HEK293 (cell line): ENCODE measurements around the gene TPRX2.

Experiments used
- CTCF ChIA-PET: fragments of 350-600 bp; formaldehyde crosslinking; extraction: SDS; loops from one replicate; lab custom pipeline; 2021; ENCODE audit warnings: antibody characterized with exemption; lab: Yijun Ruan, JAX
- POLR2A ChIA-PET: fragments of 300-600 bp; formaldehyde crosslinking; extraction: SDS; loops from one replicate; lab custom pipeline; 2020; ENCODE audit warnings: antibody characterized with exemption, inconsistent platforms; lab: Yijun Ruan, JAX
- H3K27ac ChIP-seq: fragments of 200-500 bp; sonication (Bioruptor generic); 2 replicates; pipeline ENCODE4 v1.5.1; 2014; ENCODE audit warnings: low read depth, low read length, control low read depth, inconsistent platforms; ENCODE audit errors: extremely low read depth
- H3K36me3 ChIP-seq, 2 experiments: fragments of 200-500 bp in 1 of 2; sonication (Bioruptor generic) in 1 of 2; 1 replicate in 1 of 2; 2 replicates in 1 of 2; pipeline ENCODE4 v1.5.1; 2014 to 2017; ENCODE audit warnings: inconsistent platforms in 2 of 2, low read length in 2 of 2; ENCODE audit not compliant: control insufficient read depth in 2 of 2, insufficient read depth in 1 of 2
- H3K4me1 ChIP-seq: fragments of 200-500 bp; sonication (Bioruptor generic); 2 replicates; pipeline ENCODE4 v1.5.1; 2014; ENCODE audit warnings: mild to moderate bottlenecking, low read length, inconsistent platforms; ENCODE audit not compliant: control insufficient read depth, insufficient read depth
- H3K4me3 ChIP-seq: 2 replicates; pipeline ENCODE4 v1.5.1; 2011; ENCODE audit warnings: low read depth, mild to moderate bottlenecking, control low read depth, low read length, moderate library complexity
- H3K9me3 ChIP-seq: fragments of 200-500 bp; sonication (Bioruptor generic); 2 replicates; pipeline ENCODE4 v1.5.1; 2014; ENCODE audit warnings: low read depth, low read length, inconsistent platforms; ENCODE audit not compliant: control insufficient read depth, insufficient read depth
- HOXC10 ChIP-seq: sonication (generic); formaldehyde crosslinking; IDR thresholded peaks from 2 replicates; pipeline ENCODE4 v1.8.1; 2023; ENCODE audit warnings: mild to moderate bottlenecking, missing genetic modification reagents
- KLF8 ChIP-seq: fragments of 450-650 bp; formaldehyde crosslinking; IDR thresholded peaks from 2 replicates; pipeline ENCODE4 v1.5.1; 2016; ENCODE audit warnings: missing biosample characterization, missing genetic modification characterization
- PRDM10 ChIP-seq: fragments of 450-650 bp; formaldehyde crosslinking; IDR thresholded peaks from 2 replicates; pipeline ENCODE4 v1.5.1; 2016; ENCODE audit warnings: missing biosample characterization, missing genetic modification characterization
- TCF7L2 ChIP-seq: IDR thresholded peaks from 2 replicates; pipeline ENCODE4 v1.6.1; 2011; ENCODE audit warnings: low read depth, mild to moderate bottlenecking, inconsistent platforms, low read length, moderate library complexity, borderline replicate concordance
- TRIM28 ChIP-seq: IDR thresholded peaks from 2 replicates; pipeline ENCODE4 v1.6.1; 2011; ENCODE audit warnings: low read length, control low read depth, borderline replicate concordance
- ZNF132 ChIP-seq: fragments of 450-650 bp; formaldehyde crosslinking; IDR thresholded peaks from 2 replicates; pipeline ENCODE4 v1.5.1; 2017; ENCODE audit warnings: missing biosample characterization, missing genetic modification characterization, borderline replicate concordance
- ZNF324 ChIP-seq: fragments of 450-650 bp; formaldehyde crosslinking; IDR thresholded peaks from 2 replicates; pipeline ENCODE4 v1.5.1; 2016; ENCODE audit warnings: missing biosample characterization, missing genetic modification characterization
- ZNF362 ChIP-seq: fragments of 450-650 bp; formaldehyde crosslinking; IDR thresholded peaks from 2 replicates; pipeline ENCODE4 v1.5.1; 2016; ENCODE audit warnings: missing biosample characterization, missing genetic modification characterization
- ZNF366 ChIP-seq: fragments of 450-650 bp; formaldehyde crosslinking; conservative IDR thresholded peaks from 2 replicates; pipeline ENCODE4 v1.5.1; 2016; ENCODE audit warnings: missing biosample characterization, missing genetic modification characterization
- ZNF37A ChIP-seq: fragments of 450-650 bp; IDR thresholded peaks from 2 replicates; pipeline ENCODE4 v1.5.1; 2018; ENCODE audit warnings: missing biosample characterization, missing genetic modification characterization
- ZNF473 ChIP-seq: fragments of 450-650 bp; formaldehyde crosslinking; IDR thresholded peaks from 2 replicates; pipeline ENCODE4 v1.5.1; 2017; ENCODE audit warnings: missing biosample characterization, missing genetic modification characterization
- ZNF544 ChIP-seq: fragments of 450-650 bp; formaldehyde crosslinking; IDR thresholded peaks from 2 replicates; pipeline ENCODE4 v1.5.0; 2017; ENCODE audit warnings: missing biosample characterization, missing genetic modification characterization
- ZNF585B ChIP-seq: fragments of 450-650 bp; formaldehyde crosslinking; IDR thresholded peaks from 2 replicates; pipeline ENCODE4 v1.5.1; 2016; ENCODE audit warnings: missing biosample characterization, missing genetic modification characterization
- ZNF639 ChIP-seq: fragments of 450-650 bp; formaldehyde crosslinking; IDR thresholded peaks from 2 replicates; pipeline ENCODE4 v1.5.1; 2016; ENCODE audit warnings: missing biosample characterization, missing genetic modification characterization
- ZSCAN4 ChIP-seq: fragments of 450-650 bp; formaldehyde crosslinking; IDR thresholded peaks from 2 replicates; pipeline ENCODE4 v1.5.1; 2017; ENCODE audit warnings: missing biosample characterization, missing genetic modification characterization

The TPRX2 gene

GRCh38 chr19:47881757-47882156 lies 22.7 kb downstream of the TPRX2 start (continued):
- TF ChIP-seq ZNF639 (no peak), ZNF366 (tag by site-specific recombination) (no peak), KLF8 (tag by site-specific recombination) (no peak), TCF7L2 (no peak), TRIM28 (no peak)

- H3K4me3 ChIP-seq, result no peak overlapping the region
- CTCF ChIA-PET, result interaction anchor here (2.7 kb wide), 1 partner anchor 20 kb away, joined by 9 read pairs; no protein-coding TSS in a partner anchor
- H3K4me1 ChIP-seq, result peaks cover 18% of the 10 kb centered on the region
- no peaks in the 10 kb centered on the region for H3K36me3 ChIP-seq
- no peak for TF ChIP-seq ZNF362 (tag by site-specific recombination)
- TF ChIP-seq ZNF132 (tag by site-specific recombination), result no peak
- TF ChIP-seq ZNF585B (tag by site-specific recombination), result no peak
- TF ChIP-seq ZNF544 (tag by site-specific recombination), result no peak
- TF ChIP-seq ZNF324 (tag by site-specific recombination), result no peak
- peak; percentile 35; the same call in 1 of the 2 replicates for TF ChIP-seq PRDM10 (tag by site-specific recombination)
- TF ChIP-seq, all 188 proteins: peak for 1
- no peak overlapping the region for H3K27ac ChIP-seq
- POLR2A ChIA-PET, result no interaction called here
- H3K9me3 ChIP-seq, result no peaks in the 10 kb centered on the region
Measured at GRCh38 chr19:47882890-47883289, 23.9 kb downstream of the TPRX2 start.

- no peak for TF ChIP-seq ZNF37A (tag by site-specific recombination)
- no peak for TF ChIP-seq ZNF473 (tag by site-specific recombination)
- no peak for TF ChIP-seq ZSCAN4 (tag by site-specific recombination)
- no peak for TF ChIP-seq ZNF132 (tag by site-specific recombination)
- TF ChIP-seq HOXC10 (CRISPR knock-in tag), result no peak
- Histone ChIP-seq H3K4me3 (no peak overlapping the region), H3K36me3 (no peaks in the 10 kb centered on the region), H3K27ac (no peak overlapping the region), H3K4me1 (peaks cover 18% of the 10 kb centered on the region), H3K9me3 (no peaks in the 10 kb centered on the region)
- POLR2A ChIA-PET, result no interaction called here
- CTCF ChIA-PET, result interaction anchor here (0.9 to 1.1 kb wide), 2 partner anchors 16 to 71 kb away, joined by 3 to 4 read pairs; no protein-coding TSS in a partner anchor
Measured at GRCh38 chr19:47885067-47885463, 26.0 kb downstream of the TPRX2 start.
